ENCODE measurements around the gene CDON.
"Not testable (repeated sequence)": the region's sequence is repeated elsewhere in the genome, so short reads cannot be mapped to it uniquely, and the experiment has no call there.

Gene CDON

DNA sequence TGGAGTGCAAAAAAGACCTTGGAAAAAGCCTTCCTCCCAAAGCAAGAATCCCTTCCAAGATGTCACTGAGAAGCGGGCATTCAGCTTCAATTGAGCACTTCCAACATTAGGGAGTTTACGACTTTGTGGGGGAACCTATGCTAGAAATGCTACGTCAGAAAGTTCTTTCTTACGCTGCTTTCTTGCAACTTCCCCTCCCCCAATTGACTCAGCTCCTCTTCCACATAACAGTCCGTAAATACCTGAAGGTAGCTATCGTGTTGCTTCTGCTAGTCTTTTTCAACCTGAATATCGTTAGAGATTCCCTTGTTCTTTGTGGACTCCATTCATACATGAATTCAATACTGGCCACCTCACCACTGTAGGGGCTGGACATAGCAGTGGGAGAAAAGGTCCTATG, 69.8 kb downstream of the CDON start:
- no peak for DNase-seq

DNA sequence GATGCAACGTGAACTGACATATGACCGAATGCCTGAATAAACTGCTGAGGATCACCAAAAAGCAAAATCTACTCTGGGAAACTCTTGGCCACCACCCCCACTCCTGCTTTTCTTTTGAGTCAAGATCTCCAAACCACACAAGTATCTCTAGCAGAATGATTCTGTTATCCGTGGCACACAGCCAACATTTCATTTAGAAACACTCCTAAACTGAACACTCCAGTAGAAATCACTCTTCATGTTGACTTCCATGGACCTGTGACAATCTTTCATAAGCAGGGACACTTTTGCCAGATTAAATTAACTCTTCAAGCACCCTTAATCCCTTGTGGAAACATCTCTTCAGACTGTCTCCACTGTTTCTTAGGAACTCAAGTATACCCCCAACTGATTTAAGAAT, 72.4 kb downstream of the CDON start:
- no peak for DNase-seq

DNA sequence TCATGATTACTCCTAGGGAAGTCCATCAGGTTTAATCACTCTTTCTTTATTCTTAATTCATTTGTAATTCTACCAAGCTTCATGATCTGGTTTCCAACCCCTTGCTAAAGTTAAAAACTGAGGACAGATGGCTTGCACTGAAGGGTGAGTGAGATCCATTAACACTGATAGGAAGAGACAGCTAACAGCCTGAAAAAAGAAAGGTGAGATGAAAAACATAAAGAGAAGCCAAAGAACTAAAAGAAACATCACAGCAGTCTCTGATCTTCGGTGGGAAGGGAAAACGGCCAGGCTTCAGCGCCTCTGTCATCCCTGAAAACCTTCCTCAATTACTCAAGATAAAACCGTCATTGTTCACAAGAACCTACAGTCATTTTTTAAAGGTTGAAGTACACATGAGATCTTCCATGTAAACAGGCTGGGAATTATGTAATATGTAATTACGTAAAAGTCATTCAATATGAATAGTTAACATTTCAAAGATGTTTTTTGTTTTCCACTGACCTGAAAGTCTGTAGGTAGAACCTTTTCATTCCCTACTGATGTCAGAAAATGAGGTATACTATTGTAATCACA, 75.5 kb downstream of the CDON start:
- no peak for DNase-seq

DNA sequence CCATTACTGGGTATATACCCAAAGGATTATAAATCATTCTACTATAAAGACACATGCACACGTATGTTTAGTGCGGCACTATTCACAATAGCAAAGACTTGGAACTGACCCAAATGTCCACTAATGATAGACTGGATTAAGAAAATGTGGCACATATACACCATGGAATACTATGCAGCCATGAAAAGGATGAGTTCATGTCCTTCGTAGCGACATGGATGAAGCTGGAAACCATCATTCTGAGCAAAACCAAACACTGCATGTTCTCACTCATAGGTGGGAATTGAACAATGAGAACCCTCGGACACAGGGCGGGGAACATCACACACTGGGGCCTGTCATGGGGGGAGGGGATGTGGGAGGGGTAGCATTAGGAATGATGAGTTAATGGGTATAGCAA, 76.7 kb downstream of the CDON start:
- not testable (repeated sequence) for DNase-seq

DNA sequence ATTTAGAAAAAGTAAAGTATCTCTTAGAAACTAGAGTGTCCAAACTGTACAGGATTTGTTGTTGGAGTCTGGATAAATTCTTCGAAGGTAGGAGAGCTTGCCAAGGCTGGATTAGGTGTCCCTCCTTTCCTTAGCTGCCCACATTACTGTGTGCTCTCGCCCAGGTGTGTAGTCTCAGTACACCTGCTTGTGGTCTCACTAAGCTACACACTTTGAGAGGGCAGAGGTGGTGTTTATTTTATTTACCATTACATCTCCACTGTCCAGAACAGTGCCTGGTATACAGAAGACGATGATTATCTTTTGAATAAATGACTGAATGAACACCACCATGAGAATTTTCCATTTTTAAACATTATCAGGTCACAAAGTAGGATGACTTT, 80.3 kb downstream of the CDON start:
- no peak for DNase-seq

DNA sequence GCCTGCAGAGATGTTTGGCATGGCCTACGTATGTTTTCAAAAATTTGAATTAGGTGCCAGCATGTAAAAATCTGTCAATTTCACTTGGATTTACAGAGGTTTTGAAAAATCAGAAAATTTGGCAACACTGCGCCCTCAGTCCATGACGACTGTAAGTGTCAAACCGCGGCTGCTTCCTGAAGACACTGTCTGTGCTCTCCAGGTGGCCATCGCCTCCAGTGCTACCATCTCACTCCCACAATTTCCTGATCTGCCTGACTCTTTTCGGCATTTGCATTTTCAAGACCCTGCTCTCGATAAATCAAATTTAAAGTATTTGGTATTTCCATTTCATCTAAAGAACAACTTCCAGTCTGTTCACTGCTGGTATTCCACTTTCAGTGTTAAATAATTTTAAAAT, 82.2 kb downstream of the CDON start:
- no peak for DNase-seq

DNA sequence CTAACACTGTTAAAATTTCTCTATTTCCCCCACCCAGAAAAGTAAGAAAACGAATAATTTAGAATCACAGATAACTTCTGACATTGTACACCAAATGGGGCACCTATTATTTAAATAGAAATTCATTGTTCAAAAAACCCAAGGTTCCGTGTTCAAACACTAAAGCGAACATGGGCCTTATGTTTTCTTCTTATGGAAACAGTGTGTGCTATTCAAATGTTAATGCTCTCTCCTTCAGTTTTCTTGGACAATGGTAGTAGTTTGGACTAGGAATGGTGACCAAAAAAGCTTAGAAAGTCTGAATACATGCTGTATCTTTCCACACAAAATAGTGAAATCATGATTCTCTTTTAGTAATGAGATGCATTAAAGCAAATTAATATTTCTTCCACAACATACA, 83.2 kb downstream of the CDON start:
- DNase-seq, result no peak

DNA sequence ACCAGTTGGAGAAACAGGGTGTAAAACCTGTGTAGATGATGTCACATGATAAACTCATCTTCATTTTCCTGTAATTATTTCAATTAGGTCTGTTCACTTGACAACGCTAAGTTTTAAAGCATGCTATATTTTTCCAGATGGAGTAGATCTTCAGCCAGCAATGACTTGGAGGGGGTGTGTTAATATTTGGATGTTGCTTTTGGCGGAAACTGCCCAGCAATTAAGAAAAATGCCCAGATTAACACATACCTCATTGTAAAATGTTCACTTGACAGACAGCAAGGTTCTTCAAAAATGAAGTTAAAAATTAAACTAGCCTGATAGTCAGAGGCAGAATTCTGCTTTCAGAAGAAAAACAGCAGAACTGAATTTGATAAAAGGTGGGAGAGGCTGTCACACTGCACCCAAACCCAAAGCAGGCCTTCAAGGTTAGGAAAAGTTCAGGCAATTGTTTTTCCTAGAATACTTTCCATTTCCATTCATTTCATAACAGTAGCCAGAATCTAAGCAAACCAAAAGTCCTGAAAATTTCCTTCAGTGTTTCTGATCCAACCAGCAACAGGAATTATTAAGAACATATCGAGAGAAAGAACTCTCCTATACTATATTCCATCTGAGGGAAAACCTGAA, 83.8 kb downstream of the CDON start:
- DNase-seq, result no peak

DNA sequence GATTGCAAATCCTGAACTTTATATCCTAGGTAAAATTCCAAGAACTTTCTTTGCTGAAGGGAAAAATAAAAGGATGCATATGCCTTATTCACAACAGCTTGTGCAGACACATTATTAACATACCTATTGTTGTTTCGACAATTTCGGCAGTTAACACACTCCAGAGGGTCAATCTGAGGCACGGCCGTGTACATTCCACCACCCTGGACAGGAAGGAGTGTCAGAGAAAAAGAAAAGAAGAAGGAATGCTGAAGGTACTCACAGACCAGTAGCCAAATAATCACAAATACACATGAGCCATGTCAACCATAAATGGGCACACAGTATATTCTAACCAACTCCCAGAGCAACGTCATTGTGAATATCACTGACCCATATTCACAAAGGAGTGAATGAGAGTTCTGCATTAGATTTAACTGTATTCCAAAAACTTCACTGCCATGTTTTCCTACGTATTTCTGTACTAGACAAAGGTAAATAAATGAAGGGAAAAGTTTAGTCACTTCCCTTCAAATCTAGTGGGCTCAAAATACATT, 84.4 kb downstream of the CDON start:
- DNase-seq, result no peak

DNA sequence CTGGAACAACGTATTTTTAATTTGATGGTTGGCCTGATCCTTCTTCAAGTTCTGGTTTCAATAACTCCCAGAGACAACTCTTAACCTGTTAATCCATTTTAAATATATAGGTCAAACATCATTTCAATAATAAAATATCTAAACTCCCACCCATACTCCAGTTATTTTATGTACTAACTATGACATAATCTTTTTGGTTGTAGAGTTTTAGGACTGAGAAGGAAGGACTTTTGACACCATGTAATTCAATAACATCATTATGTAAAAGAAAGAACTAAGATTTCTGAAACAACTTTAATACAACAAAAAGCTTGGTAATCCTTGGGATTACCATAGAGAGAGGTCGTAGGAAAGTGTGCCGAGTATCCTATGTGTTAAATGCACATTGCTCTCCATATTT, 85.3 kb downstream of the CDON start:
- no peak for DNase-seq

DNA sequence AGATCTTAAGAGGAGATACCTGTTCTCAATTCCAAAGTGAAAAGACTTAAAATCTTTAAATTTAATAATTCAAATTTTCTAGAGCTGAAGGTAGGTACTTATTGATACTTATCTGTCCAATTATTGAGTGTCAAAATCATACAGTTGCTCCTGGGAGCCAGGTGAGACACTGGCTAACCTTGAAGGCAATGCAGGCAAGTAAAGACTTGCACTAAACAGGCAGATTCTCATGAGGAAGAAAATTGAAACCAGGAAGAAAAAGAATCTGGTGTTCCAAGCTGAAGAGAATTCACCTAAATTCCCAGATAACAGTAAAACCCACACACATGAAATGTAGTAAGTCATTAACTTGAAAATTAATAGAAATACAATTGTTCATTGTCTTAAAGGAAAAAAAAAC, 86.5 kb downstream of the CDON start:
- no peak for DNase-seq

DNA sequence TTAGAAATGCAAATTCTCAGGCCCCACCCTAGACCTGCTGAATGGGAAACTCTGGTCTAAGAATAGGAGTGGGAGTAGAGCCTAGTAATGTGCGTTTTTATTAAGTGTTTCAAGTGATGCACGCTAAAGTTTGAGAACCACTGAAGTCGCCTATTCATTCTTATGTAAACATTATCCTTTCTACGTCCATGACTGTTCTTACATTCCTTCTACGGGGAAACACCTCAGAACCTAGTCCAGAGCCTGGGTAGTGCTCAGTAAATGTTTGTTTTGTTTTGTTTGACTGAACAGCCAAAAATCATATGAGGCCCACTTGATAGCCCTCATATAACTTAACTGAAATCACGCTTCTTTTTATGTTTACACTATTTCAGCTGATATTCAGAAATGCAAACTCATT, 87.0 kb downstream of the CDON start:
- DNase-seq, result no peak

DNA sequence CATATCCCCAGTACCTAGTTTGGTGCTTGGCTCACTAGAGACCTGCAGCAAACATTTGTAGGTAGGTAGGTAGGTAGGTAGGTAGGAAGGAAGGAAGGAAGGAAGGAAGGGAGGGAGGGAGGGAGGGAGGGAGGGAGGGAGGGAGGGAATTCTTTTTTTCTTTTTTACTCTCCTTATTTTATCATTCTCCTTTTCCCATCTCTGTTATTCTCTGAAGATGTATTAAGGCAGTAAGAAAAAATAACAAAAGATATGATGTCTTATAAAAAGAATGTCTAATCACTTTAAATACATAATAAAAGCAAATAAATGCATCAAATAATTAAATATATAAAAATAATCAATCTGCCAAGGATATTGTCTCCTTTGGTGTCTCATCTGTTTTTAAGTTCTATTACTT, 88.4 kb downstream of the CDON start:
- DNase-seq, result no peak

DNA sequence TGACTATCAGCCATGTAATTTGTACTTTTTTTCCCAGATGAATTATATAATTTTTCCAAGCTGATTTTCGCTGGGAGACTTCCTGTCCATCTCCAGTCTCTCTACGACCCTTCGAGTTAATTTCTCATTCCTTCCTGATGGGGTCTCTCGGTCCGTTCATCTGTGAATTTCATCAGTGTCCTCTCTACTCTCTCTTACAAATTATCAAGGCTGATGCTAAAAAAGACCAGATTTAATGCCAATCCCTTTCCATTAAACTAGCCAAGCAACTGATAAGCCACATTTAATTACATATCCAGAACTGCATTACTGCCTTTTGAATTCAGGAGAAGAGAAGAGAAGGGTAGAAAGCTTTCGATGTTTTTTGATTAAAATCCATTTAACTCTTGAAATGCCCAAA, 91.0 kb downstream of the CDON start:
- DNase-seq, result no peak

DNA sequence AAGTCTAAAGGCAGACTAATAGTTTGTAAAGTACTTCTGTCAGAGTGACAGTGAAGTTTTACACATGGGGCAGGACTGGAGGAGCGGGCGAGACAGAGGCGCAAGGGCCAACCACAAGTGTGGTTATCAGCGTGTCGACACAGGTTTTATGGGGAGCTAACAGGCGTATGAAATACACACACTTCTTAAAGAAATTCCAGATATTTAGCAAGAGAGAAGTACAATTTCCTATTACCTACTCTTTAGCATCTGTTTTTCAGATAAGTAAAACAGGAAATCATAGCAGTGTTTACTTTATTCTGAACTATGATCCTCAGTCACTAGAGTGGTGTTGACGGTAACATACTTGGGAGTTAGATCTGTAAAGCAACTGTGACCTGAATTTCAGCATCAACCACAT, 94.3 kb downstream of the CDON start:
- DNase-seq, result no peak

DNA sequence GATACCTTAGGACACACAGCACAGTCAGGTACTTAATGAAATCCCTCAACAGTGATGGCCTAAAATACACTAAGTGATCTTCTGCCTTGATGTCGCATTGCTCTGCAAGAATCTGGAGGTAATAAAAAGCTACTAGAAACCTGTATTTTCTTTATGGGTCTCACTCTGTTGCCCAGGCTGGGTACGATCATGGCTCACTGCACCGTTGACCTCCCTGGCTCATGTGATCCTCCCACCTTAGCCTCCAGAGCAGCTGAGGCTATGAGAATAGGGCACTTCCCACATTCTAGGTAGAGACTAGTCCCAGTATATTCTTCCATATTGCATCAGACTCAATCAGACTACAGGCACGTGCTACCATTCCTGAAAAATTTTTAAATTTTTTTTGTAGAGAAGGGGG, 95.2 kb downstream of the CDON start:
- DNase-seq, result no peak

DNA sequence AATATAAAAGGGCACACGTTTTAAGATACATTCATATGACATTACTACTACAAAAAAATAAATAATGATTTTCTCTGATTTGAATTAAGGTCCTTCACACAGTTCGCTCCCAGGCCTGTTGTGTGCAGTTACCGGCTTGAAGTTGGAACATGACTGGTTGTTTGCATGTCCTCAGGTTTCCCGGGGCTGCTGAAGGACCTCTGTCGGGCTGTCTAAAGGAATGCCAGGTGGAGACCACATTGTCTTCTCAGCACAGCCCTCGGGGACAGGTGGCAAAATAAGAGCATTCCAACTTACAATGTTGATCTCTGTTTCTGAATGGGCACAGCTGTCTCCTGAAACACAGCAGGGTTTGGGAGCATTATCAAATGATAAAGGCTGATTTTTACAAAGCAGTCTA, 101.9 kb downstream of the CDON start:
- no peak for DNase-seq

DNA sequence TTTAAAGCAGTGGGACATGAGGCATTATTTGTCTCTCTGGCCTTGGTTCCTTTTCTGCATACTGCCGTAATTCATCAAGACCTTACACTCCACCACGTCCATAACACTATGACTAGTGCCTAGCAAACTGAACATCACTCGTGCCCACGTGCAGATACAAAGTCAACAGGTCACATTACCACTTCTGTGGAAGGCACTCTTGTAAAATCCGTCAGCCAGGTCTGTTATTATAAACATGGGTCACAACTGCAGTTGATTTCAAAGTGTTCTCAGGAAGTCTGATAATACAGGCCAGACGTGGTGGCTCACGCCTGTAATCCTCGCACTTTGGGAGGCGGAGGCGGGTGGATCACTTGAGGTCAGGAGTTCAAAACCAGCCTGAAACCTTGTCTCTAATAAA, 102.7 kb downstream of the CDON start:
- DNase-seq, result no peak

DNA sequence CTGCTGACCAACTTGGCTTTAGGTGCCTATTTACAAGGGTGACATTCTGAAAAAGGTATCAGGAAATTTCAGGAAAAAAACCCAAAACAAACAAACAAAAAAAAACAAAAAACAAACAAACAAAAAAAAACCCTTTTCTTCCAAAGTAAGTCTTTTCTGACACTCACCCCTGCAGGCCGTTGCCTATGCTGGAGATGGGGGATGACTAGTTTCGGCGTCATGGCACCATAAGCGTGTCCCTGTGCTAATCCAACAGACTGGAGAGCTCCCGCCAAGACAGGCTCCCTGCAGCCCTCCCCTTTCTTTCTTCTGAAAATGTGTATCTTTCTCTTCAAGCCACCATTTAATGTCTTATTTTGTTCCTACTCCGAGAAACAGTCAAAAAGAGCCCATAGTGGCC, 103.2 kb downstream of the CDON start:
- no peak for DNase-seq

DNA sequence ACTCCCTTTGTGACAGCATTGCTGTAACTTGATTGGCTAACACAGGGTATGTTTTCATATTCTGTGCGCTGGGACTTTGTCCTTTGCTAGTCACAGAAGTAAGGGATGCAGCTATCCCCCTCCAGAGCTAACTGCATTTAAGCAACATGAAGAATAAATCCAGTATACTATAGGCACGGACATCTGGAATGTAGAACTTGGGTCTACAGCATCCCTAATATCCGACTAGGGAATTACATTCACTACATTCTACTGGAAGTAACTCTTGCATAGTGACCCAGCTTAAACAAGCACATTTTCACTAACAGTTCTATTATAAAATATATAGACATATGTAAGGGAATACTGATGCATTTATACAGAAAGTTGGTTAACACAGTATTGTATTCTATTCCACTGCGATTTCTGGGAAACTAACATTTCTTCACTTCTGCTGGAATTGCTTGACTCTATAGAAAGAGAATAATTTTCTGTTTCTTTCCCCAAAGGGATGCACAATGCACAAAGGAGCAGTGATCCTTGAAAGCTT, 103.7 kb downstream of the CDON start:
- DNase-seq, result no peak

DNA sequence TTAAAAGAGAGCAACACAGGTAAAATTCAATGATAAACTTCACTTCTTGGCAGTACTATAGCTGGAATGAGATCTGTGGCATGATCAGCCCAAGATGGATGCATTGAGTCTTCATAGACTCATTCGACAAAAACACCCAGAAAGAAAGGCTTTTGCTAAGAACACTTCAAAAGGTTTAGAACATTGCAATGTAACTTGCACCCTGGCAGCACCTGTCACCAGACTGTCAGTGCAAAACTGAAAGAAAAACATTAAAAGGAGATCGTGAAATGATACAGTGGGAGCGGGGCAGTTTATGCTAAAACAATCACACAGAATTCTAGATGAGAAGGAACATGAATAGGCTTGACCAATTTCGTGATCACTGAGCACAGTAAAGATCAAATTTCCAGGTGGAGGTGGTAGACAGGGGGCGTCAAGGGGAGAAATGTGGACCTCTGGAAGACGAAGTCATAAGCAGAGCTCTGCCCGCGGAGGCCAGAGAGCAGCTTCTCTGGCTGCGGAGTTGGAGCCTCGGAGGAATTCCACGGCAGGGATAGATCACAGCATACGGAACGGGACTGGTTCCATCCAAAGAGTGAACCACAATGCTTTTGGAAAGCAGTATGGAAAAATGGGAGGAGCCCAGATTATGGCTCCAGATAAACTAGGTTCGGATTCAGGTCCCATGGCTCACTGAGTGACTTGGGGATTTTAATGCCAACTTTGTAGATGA, 104.9 kb downstream of the CDON start:
- DNase-seq, result no peak

DNA sequence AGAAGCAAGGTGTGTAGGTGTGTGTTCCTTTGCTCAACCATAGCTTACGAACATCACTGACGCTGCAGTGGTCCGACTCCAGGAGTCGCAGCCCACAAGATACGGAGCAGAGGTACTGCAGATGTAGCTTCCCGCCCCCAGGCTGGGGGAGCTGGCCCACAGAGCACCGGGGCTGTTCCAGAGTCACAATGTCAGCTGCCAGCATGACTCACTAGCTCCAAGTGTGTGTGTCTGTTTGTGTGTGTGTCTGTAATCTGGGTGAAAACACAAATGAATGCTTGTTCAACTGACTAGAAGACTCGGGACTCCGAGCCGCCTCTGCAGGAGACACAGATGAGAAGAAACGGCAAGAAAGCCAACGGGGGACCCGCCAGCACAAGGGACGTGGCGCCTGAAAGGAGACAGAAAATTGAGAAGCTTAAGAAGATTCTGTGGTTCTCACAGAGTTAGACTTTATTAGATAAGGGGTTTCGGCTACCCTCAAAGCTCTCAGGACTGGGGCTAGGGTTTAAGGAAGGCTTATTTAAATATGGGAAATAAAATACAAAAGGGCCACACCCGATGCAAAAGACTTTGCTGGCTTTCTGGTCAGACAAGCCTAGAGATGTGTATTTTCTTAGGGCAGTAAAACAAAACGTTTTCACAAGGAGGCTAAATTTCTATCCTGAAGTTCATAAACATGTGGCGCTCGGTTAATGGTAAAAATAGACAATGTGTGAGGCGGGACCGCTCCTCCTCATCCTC, 106.1 kb downstream of the CDON start:
- no peak for DNase-seq

DNA sequence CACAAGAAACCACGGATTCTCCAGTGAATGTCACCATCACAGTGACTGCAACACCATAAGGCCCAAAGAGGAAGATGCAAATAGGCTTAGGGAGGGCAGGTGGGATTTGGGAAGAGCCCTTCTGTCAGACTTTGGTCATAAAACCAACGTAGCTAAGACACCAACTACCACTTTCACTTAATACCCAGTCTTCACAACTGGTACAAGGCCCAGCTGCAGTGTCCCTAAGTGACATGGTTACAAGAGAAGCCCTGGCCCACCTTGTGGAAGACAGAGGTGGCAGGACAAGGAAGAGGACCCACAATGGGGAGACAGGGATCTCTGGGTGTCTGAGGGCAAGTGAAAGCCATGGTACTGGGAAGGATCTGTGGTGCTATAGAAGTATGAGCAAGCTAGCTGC, 106.8 kb downstream of the CDON start:
- DNase-seq, result no peak
